ENCODE measurements around the gene SBNO2. TPM values are rescaled to one million over a fixed set of nuclear protein-coding genes. Genes with fewer than 3 reads are reported as not detected.
"Not testable (repeated sequence)": the region's sequence is repeated elsewhere in the genome, so short reads cannot be mapped to it uniquely, and the experiment has no call there.

The SBNO2 gene
- total RNA-seq, 1 donor from 2014 or later = 65.5 TPM

DNA sequence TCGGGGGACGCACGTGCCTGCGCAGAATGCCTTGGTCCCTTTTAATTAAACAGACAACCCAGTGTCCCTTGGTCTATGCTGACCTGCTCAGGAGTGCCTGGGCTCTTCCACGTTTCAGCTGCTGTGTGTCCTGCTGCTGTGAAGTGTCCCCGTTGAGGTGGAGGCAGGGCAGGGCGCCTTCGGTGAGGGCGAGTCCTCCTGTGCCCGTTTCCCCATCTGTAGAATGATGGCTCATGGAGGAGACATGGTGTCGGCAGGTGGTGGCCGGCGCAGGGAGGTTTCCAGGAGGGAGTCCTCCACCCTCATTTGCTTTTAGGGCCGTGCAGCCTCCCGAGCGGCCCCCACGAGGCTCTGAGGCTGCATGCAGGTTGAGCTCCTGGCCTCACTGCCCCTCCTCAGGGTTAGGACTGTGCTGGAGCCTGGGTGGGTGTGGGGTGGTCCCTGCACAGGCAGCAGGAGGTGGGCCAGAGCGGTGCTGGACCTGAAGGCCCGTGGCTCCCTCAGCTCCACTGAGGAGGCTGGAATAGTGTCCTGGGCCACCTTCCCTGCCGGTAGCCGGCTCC, 40.3 kb upstream of the SBNO2 start:
- DNase-seq = peak; percentile 28
- peak overlapping the region; percentile 95 for H3K27ac Mint-ChIP-seq (ENCODE audit: unreplicated experiment)
- TF ChIP-seq, protein P1, sequence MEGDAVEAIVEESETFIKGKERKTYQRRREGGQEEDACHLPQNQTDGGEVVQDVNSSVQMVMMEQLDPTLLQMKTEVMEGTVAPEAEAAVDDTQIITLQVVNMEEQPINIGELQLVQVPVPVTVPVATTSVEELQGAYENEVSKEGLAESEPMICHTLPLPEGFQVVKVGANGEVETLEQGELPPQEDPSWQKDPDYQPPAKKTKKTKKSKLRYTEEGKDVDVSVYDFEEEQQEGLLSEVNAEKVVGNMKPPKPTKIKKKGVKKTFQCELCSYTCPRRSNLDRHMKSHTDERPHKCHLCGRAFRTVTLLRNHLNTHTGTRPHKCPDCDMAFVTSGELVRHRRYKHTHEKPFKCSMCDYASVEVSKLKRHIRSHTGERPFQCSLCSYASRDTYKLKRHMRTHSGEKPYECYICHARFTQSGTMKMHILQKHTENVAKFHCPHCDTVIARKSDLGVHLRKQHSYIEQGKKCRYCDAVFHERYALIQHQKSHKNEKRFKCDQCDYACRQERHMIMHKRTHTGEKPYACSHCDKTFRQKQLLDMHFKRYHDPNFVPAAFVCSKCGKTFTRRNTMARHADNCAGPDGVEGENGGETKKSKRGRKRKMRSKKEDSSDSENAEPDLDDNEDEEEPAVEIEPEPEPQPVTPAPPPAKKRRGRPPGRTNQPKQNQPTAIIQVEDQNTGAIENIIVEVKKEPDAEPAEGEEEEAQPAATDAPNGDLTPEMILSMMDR (IDR thresholded peaks at IDR 0.05; ENCODE audit: partially characterized antibody, unreplicated experiment) = no peak
- H3K9me3 Mint-ChIP-seq (ENCODE audit: unreplicated experiment) = peaks cover 16% of the 10 kb centered on the region
- peaks cover 17% of the 10 kb centered on the region for H3K27me3 Mint-ChIP-seq (ENCODE audit: unreplicated experiment)
- H3K36me3 Mint-ChIP-seq (ENCODE audit: unreplicated experiment) = no peaks in the 10 kb centered on the region
- H3K4me1 Mint-ChIP-seq (ENCODE audit: low read depth, unreplicated experiment) = peaks cover 32% of the 10 kb centered on the region
- peak overlapping the region; percentile 77 for H3K4me3 Mint-ChIP-seq (ENCODE audit: unreplicated experiment)

DNA sequence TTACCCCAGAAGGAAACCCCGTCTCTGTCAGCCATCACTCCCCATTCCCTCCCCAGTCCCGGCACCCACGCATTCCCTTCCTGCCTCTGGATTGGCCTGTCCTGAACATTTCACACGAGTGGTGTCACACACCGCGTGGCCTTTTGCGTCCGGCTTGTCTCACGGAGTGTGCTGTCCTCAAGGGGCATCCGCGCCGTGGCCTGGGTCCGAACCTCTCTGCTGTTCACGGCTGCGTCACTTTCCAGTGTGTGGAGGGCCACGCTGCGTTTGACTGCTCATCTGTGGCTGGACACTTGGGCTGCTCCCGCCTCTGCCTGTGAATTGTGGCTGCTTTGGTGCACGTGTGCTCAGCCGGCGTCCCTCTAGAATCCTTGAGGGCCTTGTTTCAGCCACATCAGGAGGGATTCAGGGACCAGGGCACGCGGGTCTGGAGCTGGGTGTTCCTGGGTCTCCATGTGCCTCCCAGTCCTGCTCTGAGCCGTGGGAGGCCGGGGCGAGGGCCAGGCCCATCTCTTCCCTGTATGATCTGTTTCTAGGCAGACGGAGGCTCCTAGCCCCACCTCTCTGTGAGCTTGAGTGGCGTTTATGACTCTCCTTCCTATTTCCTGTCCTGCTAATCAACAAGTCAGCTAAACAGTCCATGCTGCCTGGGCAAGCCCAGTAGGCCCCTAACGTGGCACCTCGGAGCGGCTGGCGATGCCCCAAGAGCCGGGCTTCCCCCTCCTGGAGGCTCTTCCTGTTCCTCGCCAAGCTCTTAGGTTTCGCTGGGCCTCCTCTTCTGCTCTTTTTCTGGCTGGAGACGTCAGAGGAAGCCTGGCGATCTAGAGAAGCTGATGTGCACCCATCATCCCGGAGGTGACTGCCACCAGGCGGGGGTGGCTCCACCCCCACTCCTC, 39.6 kb upstream of the SBNO2 start:
- Mint-ChIP-seq H3K4me3 (ENCODE audit: unreplicated experiment) (peak overlapping the region; percentile 77), H3K27me3 (ENCODE audit: unreplicated experiment) (peaks cover 17% of the 10 kb centered on the region), H3K27ac (ENCODE audit: unreplicated experiment) (peak overlapping the region; percentile 95), H3K4me1 (ENCODE audit: low read depth, unreplicated experiment) (peaks cover 32% of the 10 kb centered on the region), H3K9me3 (ENCODE audit: unreplicated experiment) (peaks cover 16% of the 10 kb centered on the region), H3K36me3 (ENCODE audit: unreplicated experiment) (no peaks in the 10 kb centered on the region)
- peak; percentile 27 for DNase-seq
- TF ChIP-seq, protein P1 (IDR thresholded peaks at IDR 0.05; ENCODE audit: partially characterized antibody, unreplicated experiment) = no peak

DNA sequence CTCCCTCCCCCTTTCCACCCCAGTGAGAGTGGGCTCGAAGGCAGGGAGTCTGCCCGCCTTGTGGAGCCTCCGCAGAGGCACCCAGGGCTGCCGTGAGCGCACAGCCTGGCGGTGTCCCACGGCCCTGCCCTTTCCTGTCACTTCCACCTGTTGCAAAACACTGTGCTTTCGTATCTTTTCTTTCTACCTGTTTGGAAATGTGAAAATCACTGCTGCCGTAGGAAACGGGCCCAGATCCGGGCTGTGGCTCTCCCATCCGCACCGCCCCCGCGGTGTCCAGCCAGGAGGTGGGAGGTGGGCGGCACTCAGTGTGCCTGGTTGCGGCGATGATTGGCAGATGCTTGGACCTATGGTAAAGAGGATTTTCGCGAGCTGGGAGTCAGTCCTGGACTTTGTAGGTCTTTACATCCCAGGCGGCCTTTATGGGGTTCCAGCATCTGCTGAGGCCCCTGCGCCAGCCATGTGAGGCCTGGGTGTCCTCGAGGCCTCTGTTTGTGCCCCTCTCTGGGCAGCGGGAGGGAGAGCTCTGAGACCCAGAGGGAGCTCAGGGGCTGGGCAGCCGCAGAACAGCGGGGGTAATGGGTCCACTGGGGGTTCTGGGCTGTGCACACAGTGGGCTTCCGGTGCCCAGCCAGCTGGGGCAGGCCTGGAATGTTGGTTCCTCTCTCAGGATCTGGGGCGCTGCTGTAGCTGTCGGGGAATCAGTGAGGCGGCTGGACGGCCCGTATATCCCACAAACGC, 37.6 kb upstream of the SBNO2 start:
- peak; percentile 12 for DNase-seq
- peak overlapping the region; percentile 78 for H3K4me3 Mint-ChIP-seq (ENCODE audit: unreplicated experiment)
- TF ChIP-seq, protein P1 (IDR thresholded peaks at IDR 0.05; ENCODE audit: partially characterized antibody, unreplicated experiment) = no peak
- no peaks in the 10 kb centered on the region for H3K36me3 Mint-ChIP-seq (ENCODE audit: unreplicated experiment)
- peaks cover 12% of the 10 kb centered on the region for H3K27me3 Mint-ChIP-seq (ENCODE audit: unreplicated experiment)
- H3K9me3 Mint-ChIP-seq (ENCODE audit: unreplicated experiment) = peaks cover 14% of the 10 kb centered on the region
- peak overlapping the region; percentile 59 for H3K27ac Mint-ChIP-seq (ENCODE audit: unreplicated experiment)
- peaks cover 26% of the 10 kb centered on the region for H3K4me1 Mint-ChIP-seq (ENCODE audit: low read depth, unreplicated experiment)

DNA sequence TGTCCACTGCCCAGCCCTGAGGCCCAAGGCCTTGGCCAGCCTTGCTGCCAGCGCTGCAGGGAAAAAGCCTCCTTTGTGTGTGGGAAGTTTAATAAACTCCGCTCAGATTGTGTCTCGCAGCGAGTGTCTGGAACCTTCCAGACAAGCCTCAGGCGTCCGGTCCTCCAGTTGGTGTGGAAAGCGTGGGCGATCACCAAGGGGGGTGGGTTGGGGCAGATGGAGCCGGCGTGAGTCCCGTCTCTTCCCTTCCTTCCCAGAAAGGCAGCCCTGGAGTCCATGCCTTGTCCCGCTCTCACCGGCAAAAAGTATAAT, 36.1 kb upstream of the SBNO2 start:
- Mint-ChIP-seq H3K27me3 (ENCODE audit: unreplicated experiment) (peaks cover 7% of the 10 kb centered on the region), H3K36me3 (ENCODE audit: unreplicated experiment) (no peaks in the 10 kb centered on the region), H3K4me1 (ENCODE audit: low read depth, unreplicated experiment) (peaks cover 21% of the 10 kb centered on the region), H3K9me3 (ENCODE audit: unreplicated experiment) (peaks cover 13% of the 10 kb centered on the region), H3K4me3 (ENCODE audit: unreplicated experiment) (peak overlapping the region; percentile 55), H3K27ac (ENCODE audit: unreplicated experiment) (peak overlapping the region; percentile 43)
- TF ChIP-seq, protein P1 (IDR thresholded peaks at IDR 0.05; ENCODE audit: partially characterized antibody, unreplicated experiment) = no peak
- no peak for DNase-seq

DNA sequence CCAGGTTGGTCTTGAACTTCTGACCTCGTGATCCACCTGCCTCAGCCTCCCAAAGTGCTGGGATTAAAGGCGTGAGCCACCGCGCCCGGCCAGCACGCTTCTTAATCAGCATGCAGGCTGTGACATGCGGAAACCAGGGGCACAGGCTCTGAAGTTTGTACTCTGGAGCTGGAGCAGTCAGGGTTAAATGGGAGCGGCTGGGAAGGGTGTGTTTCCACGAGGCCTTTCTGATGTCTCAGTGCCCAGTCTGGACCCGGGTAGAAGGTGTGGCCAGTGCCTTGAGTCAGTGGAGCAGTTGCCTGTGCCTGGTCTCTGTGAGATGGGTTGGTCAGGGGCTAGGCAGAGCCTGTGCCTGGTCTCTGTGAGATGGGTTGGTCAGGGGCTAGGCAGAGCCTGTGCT, 34.8 kb upstream of the SBNO2 start:
- Mint-ChIP-seq H3K9me3 (ENCODE audit: unreplicated experiment) (peaks cover 17% of the 10 kb centered on the region), H3K27me3 (ENCODE audit: unreplicated experiment) (peaks cover 14% of the 10 kb centered on the region), H3K4me3 (ENCODE audit: unreplicated experiment) (peak overlapping the region; percentile 15), H3K4me1 (ENCODE audit: low read depth, unreplicated experiment) (peaks cover 16% of the 10 kb centered on the region)
- not testable (repeated sequence) for H3K36me3 Mint-ChIP-seq (ENCODE audit: unreplicated experiment); DNase-seq; H3K27ac Mint-ChIP-seq (ENCODE audit: unreplicated experiment)
